HCT116 (cell line): Measurements from ENCODE around the gene GALNT18. TPM values are rescaled to one million over a fixed set of nuclear protein-coding genes. Genes with fewer than 3 reads are reported as not detected.

Experiments
- ATAC-seq: fragments of 200-7000 bp; cut with Tn5 transposase; 2 replicates; pipeline ENCODE4 v1.9.1; 2020; ENCODE audit warnings: mild to moderate bottlenecking, moderate library complexity
- BruUV-seq: library from RNA; stranded (reverse); fragments of 400-500 nt; replicated peaks from 2 replicates; lab custom pipeline; 2021; lab: Mats Ljungman, UMichigan
- CTCF ChIA-PET: fragments of 300-600 bp; sonication (Branson Sonifier 250); formaldehyde crosslinking; loops from one replicate; lab custom pipeline; 2021; ENCODE audit warnings: antibody characterized with exemption; lab: Charles Lee
- POLR2A ChIA-PET: fragments of 300-600, 350-600 bp; sonication (Branson Sonifier 250); formaldehyde crosslinking; loops from one replicate; lab custom pipeline; 2021; ENCODE audit warnings: antibody characterized with exemption; lab: Charles Lee
- RAD21 ChIA-PET, 2 experiments: fragments of 300-600 bp; sonication (Branson Sonifier 250); formaldehyde crosslinking; loops; one replicate each; lab custom pipeline; 2023; ENCODE audit warnings: low total read pairs in 2 of 2; ENCODE audit not compliant: uncharacterized antibody in 2 of 2, unreplicated experiment in 2 of 2, low non-redundant PET in 1 of 2; lab: Charles Lee
- DNase-seq: peaks from one replicate; pipeline ENCODE4 v3.0.0-alpha.2; 2010; ENCODE audit warnings: low read depth, low spot score
- H2AFZ ChIP-seq: fragments of 200-600 bp; shearing (Covaris generic), sonication (generic); 2 replicates; pipeline ENCODE4 v1.6.1; 2017; ENCODE audit warnings: low read depth, mixed run types, mixed read lengths, antibody characterized with exemption, low read length; ENCODE audit not compliant: poor library complexity, severe bottlenecking
- H3K27ac ChIP-seq: 2 replicates; pipeline ENCODE4 v1.5.1; 2012; ENCODE audit warnings: low read depth, low read length
- H3K27me3 ChIP-seq: fragments of 200-600 bp; sonication (generic); 2 replicates; pipeline ENCODE4 v1.6.1; 2016; ENCODE audit warnings: mixed run types, low read length, mixed read lengths; ENCODE audit not compliant: insufficient read depth
- H3K36me3 ChIP-seq, 2 experiments: fragments of 200-500 bp in 1 of 2; fragments of 200-600 bp in 1 of 2; sonication (Bioruptor generic) in 1 of 2; sonication (generic) in 1 of 2; 2 replicates each; pipeline versions ENCODE4 v1.5.1 to v1.6.1; 2014 to 2016; ENCODE audit warnings: low read length in 2 of 2, inconsistent platforms in 1 of 2, mixed read lengths in 1 of 2, mixed run types in 1 of 2; ENCODE audit not compliant: insufficient read depth in 2 of 2, control insufficient read depth in 1 of 2
- H3K4me1 ChIP-seq, 2 experiments: fragments of 200-600 bp in 1 of 2; sonication (generic) in 1 of 2; 2 replicates each; pipeline versions ENCODE4 v1.5.1 to v1.6.1; 2012 to 2017; ENCODE audit warnings: low read length in 2 of 2, inconsistent platforms in 1 of 2, mild to moderate bottlenecking in 1 of 2, mixed read lengths in 1 of 2, mixed run types in 1 of 2, moderate library complexity in 1 of 2; ENCODE audit not compliant: insufficient read depth in 2 of 2, control insufficient read depth in 1 of 2
- H3K4me2 ChIP-seq: fragments of 200-600 bp; sonication (generic); 2 replicates; pipeline ENCODE4 v1.6.1; 2017; ENCODE audit warnings: mixed run types, low read length, mixed read lengths
- H3K4me3 ChIP-seq, 2 experiments: fragments of 200-600 bp in 1 of 2; sonication (generic) in 1 of 2; replicated peaks in 1 of 2; 2 replicates each; pipeline ENCODE4 v1.5.1; 2011 to 2016; ENCODE audit warnings: low read length in 2 of 2, control low read depth in 1 of 2, low read depth in 1 of 2, mild to moderate bottlenecking in 1 of 2, mixed read lengths in 1 of 2, mixed run types in 1 of 2
- H3K79me2 ChIP-seq: fragments of 200-600 bp; sonication (generic); 2 replicates; pipeline ENCODE4 v1.6.1; 2017; ENCODE audit warnings: mild to moderate bottlenecking, mixed run types, low read length, moderate library complexity, mixed read lengths; ENCODE audit not compliant: insufficient read depth
- H3K9ac ChIP-seq: fragments of 200-600 bp; sonication (generic); 2 replicates; pipeline ENCODE4 v1.6.1; 2016; ENCODE audit warnings: low read length, mixed read lengths
- H3K9me2 ChIP-seq: fragments of 200-600 bp; sonication (generic), shearing (Covaris generic); 2 replicates; pipeline ENCODE4 v1.6.1; 2017; ENCODE audit warnings: mixed run types, mild to moderate bottlenecking, moderate library complexity; ENCODE audit not compliant: insufficient read depth
- H3K9me3 ChIP-seq, 2 experiments: fragments of 200-500 bp in 1 of 2; fragments of 200-600 bp in 1 of 2; sonication (Bioruptor generic) in 1 of 2; sonication (generic) in 1 of 2; 2 replicates each; pipeline ENCODE4 v1.6.1; 2014 to 2017; ENCODE audit warnings: low read length in 2 of 2, mixed read lengths in 2 of 2, inconsistent platforms in 1 of 2, low read depth in 1 of 2, mild to moderate bottlenecking in 1 of 2, mixed run types in 1 of 2, moderate library complexity in 1 of 2; ENCODE audit not compliant: control insufficient read depth in 1 of 2, insufficient read depth in 1 of 2
- H4K20me1 ChIP-seq: fragments of 200-600 bp; sonication (generic), shearing (Covaris generic); 2 replicates; pipeline ENCODE4 v1.6.1; 2017; ENCODE audit warnings: mixed run types, mild to moderate bottlenecking, moderate library complexity; ENCODE audit not compliant: insufficient read depth
- CBX3 ChIP-seq: IDR thresholded peaks from 2 replicates; pipeline ENCODE4 v1.6.1; 2012; ENCODE audit warnings: low read depth
- CTCF ChIP-seq, 3 experiments: fragments of 200-600 bp in 1 of 3; sonication (generic) in 1 of 3; IDR thresholded peaks in 2 of 3; conservative IDR thresholded peaks in 1 of 3; 2 replicates each; pipeline ENCODE4 v1.5.1; 2012 to 2017; ENCODE audit warnings: low read depth in 2 of 3, low read length in 2 of 3, antibody characterized with exemption in 1 of 3, borderline replicate concordance in 1 of 3, control low read depth in 1 of 3, mild to moderate bottlenecking in 1 of 3, mixed read lengths in 1 of 3, mixed run types in 1 of 3, moderate library complexity in 1 of 3; ENCODE audit not compliant: insufficient read depth in 1 of 3
- EGR1 ChIP-seq: IDR thresholded peaks from 2 replicates; pipeline ENCODE4 v1.6.1; 2012; ENCODE audit warnings: low read depth
- ELF1 ChIP-seq: IDR thresholded peaks from 2 replicates; pipeline ENCODE4 v1.6.1; 2012; ENCODE audit warnings: low read depth, borderline replicate concordance
- EZH2 ChIP-seq: fragments of 200-600 bp; sonication (generic); IDR thresholded peaks from 2 replicates; pipeline ENCODE4 v1.6.1; 2017; ENCODE audit warnings: antibody characterized with exemption, mixed run types
- EZH2phosphoT487 ChIP-seq: fragments of 200-600 bp; IDR thresholded peaks from 2 replicates; pipeline ENCODE4 v1.6.1; 2018; ENCODE audit warnings: antibody characterized with exemption, borderline replicate concordance
- FOSL1 ChIP-seq: IDR thresholded peaks from 2 replicates; pipeline ENCODE4 v1.6.1; 2012; ENCODE audit warnings: low read depth
- JUND ChIP-seq: IDR thresholded peaks from 2 replicates; pipeline ENCODE4 v1.6.1; 2012
- MAX ChIP-seq: IDR thresholded peaks from 2 replicates; pipeline ENCODE4 v1.6.1; 2012
- POLR2A ChIP-seq: IDR thresholded peaks from 2 replicates; pipeline ENCODE4 v1.7.0; 2011; ENCODE audit warnings: borderline replicate concordance; ENCODE audit not compliant: insufficient read depth, insufficient read length; ENCODE audit errors: extremely low read depth
- POLR2AphosphoS5 ChIP-seq: IDR thresholded peaks from 2 replicates; pipeline ENCODE4 v1.6.1; 2011; ENCODE audit warnings: mild to moderate bottlenecking, low read depth, low read length, moderate library complexity
- RAD21 ChIP-seq: IDR thresholded peaks from 2 replicates; pipeline ENCODE4 v1.6.1; 2012; ENCODE audit warnings: low read depth, mild to moderate bottlenecking
- SIN3A ChIP-seq: IDR thresholded peaks from 2 replicates; pipeline ENCODE4 v1.6.1; 2012; ENCODE audit warnings: low read depth
- SP1 ChIP-seq: IDR thresholded peaks from 2 replicates; pipeline ENCODE4 v1.6.1; 2012; ENCODE audit warnings: low read depth
- SRF ChIP-seq: IDR thresholded peaks from 2 replicates; pipeline ENCODE4 v1.6.1; 2012; ENCODE audit warnings: low read depth
- TCF7L2 ChIP-seq: IDR thresholded peaks from 2 replicates; pipeline ENCODE4 v1.7.0; 2011; ENCODE audit warnings: borderline replicate concordance, inconsistent platforms; ENCODE audit not compliant: insufficient read depth, insufficient read length; ENCODE audit errors: extremely low read depth
- ZBTB33 ChIP-seq: IDR thresholded peaks from 2 replicates; pipeline ENCODE4 v1.6.1; 2011; ENCODE audit warnings: mild to moderate bottlenecking, low read length, moderate library complexity; ENCODE audit not compliant: insufficient replicate concordance; ENCODE audit errors: extremely low read depth
- ZNF274 ChIP-seq: fragments of 200-500 bp; sonication (Bioruptor generic); IDR thresholded peaks from 2 replicates; pipeline ENCODE4 v1.6.1; 2014; ENCODE audit warnings: mild to moderate bottlenecking, low read depth, low read length, inconsistent platforms
- intact Hi-C: fragments of 100-400 bp; cut with micrococcal nuclease; formaldehyde crosslinking; loops from 2 replicates; pipeline ENCODE4 v1.10.0; 2022
- total RNA-seq: library from RNA; stranded (reverse); gene quantifications from one replicate; pipeline ENCODE4 v1.2.1, GENCODE V29; 2021; ENCODE audit not compliant: unreplicated experiment

Gene GALNT18
- total RNA-seq, 1 experiment from 2014 or later = 19.9 TPM

- Histone ChIP-seq H3K79me2 (no peaks in the 10 kb centered on the region), H4K20me1 (no peaks in the 10 kb centered on the region), H3K9me3 (no peaks in the 10 kb centered on the region), H3K4me1 (peaks cover 13 to 23% of the 10 kb centered on the region in 2 experiments; a peak in 3 of 4 replicates), H3K9ac (no peak overlapping the region), H3K27me3 (no peaks in the 10 kb centered on the region), H3K9me2 (no peaks in the 10 kb centered on the region), H2AFZ (no peak overlapping the region), H3K4me3 (no peak overlapping the region), H3K4me2 (no peak overlapping the region), H3K27ac (no peak overlapping the region), H3K36me3 (no peaks in the 10 kb centered on the region)
- BruUV-seq = no TSS peak
- TF ChIP-seq POLR2AphosphoS5 (no peak), EZH2phosphoT487 (no peak), TCF7L2 (no peak), EZH2 (no peak), SP1 (no peak), FOSL1 (no peak), ZBTB33 (no peak)
- POLR2A ChIA-PET = no interaction called here
- DNase-seq = no peak
- CTCF ChIA-PET = no interaction called here
- intact Hi-C loops = no loop called here
- RAD21 ChIA-PET = no interaction called here
- no peak for ATAC-seq
These were observed 226.7 kb downstream of the GALNT18 start for GRCh38 chr11:11395126-11395525.

DNA sequence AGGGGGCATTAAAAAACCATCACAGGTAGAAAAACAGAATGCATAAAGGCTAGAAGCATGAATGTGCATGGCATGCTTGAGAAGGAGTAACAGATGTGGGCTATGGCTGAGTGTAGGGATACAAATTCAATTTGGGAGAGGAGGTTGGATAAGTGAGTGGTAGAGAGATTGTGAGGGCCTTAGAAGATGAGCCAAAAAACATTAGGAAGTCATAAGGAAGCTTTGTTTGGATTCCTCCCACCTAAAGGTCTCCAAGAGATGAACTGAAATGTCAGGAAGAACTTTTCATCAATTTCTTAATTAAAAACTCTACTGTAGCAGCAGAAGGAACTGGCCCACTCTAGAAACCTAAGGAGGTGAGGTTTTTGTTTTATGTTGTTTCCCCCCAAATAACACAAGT is 227.6 kb downstream of the GALNT18 start:
- Histone ChIP-seq H4K20me1 (no peaks in the 10 kb centered on the region), H3K79me2 (no peaks in the 10 kb centered on the region), H3K4me2 (no peak overlapping the region), H3K4me1 (peaks cover 13 to 27% of the 10 kb centered on the region in 2 experiments; a peak in 3 of 4 replicates), H3K27me3 (no peaks in the 10 kb centered on the region), H3K9ac (no peak overlapping the region), H3K27ac (no peak overlapping the region), H3K4me3 (no peak overlapping the region), H3K9me3 (no peaks in the 10 kb centered on the region), H3K36me3 (no peaks in the 10 kb centered on the region), H2AFZ (no peak overlapping the region), H3K9me2 (no peaks in the 10 kb centered on the region)
- no peak for DNase-seq
- ChIA-PET POLR2A (no interaction called here), RAD21 (no interaction called here), CTCF (no interaction called here)
- intact Hi-C loops = no loop called here
- ATAC-seq = no peak
- no TSS peak for BruUV-seq
- TF ChIP-seq EGR1 (no peak), JUND (no peak), RAD21 (no peak), SP1 (no peak), SRF (no peak), TCF7L2 (no peak), CTCF (IDR thresholded peaks at IDR 0.05 in 2 of 3, conservative IDR thresholded peaks at IDR 0.05 in 1 of 3; ENCODE audit: borderline replicate concordance in 1 of 3, insufficient read depth in 1 of 3, low read depth in 2 of 3, low read length in 2 of 3) (no peak), CBX3 (no peak), ZNF274 (no peak), SIN3A (no peak), FOSL1 (no peak), EZH2phosphoT487 (no peak), POLR2A (no peak), ELF1 (no peak), MAX (no peak)
